ENCODE data around the gene RCAN2.

GRCh38 chr6:46189726-46190125, 301.5 kb downstream of the RCAN2 start:
- TF ChIP-seq POLR2AphosphoS5 (IDR thresholded peaks at IDR 0.05) (no peak), CTCF (IDR thresholded peaks at IDR 0.05 in 8 of 11, conservative IDR thresholded peaks at IDR 0.05 in 3 of 11) (no peak), POLR2A (IDR thresholded peaks at IDR 0.05) (no peak)
